WI38 (cell line): ENCODE results near the gene ACSBG1.

Experiments
- H3K4me3 ChIP-seq: 2 replicates; pipeline ENCODE4 v1.5.1; 2011; ENCODE audit warnings: low read depth, mild to moderate bottlenecking, control low read depth, low read length
- TF ChIP-seq, protein P1 (sequence below): IDR thresholded peaks from 2 replicates; pipeline ENCODE4 v1.5.1; 2012; ENCODE audit warnings: low read depth, mild to moderate bottlenecking, control low read depth, low read length

The ACSBG1 gene

GRCh38 chr15:78232951-78233350, 1.4 kb downstream of the ACSBG1 start:
- H3K4me3 ChIP-seq = no peak overlapping the region
- TF ChIP-seq, protein P1, sequence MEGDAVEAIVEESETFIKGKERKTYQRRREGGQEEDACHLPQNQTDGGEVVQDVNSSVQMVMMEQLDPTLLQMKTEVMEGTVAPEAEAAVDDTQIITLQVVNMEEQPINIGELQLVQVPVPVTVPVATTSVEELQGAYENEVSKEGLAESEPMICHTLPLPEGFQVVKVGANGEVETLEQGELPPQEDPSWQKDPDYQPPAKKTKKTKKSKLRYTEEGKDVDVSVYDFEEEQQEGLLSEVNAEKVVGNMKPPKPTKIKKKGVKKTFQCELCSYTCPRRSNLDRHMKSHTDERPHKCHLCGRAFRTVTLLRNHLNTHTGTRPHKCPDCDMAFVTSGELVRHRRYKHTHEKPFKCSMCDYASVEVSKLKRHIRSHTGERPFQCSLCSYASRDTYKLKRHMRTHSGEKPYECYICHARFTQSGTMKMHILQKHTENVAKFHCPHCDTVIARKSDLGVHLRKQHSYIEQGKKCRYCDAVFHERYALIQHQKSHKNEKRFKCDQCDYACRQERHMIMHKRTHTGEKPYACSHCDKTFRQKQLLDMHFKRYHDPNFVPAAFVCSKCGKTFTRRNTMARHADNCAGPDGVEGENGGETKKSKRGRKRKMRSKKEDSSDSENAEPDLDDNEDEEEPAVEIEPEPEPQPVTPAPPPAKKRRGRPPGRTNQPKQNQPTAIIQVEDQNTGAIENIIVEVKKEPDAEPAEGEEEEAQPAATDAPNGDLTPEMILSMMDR = no peak

- TF ChIP-seq, protein P1 = no peak
- H3K4me3 ChIP-seq = no peak overlapping the region
Observed at GRCh38 chr15:78229431-78230406, 4.6 kb downstream of the ACSBG1 start.

DNA sequence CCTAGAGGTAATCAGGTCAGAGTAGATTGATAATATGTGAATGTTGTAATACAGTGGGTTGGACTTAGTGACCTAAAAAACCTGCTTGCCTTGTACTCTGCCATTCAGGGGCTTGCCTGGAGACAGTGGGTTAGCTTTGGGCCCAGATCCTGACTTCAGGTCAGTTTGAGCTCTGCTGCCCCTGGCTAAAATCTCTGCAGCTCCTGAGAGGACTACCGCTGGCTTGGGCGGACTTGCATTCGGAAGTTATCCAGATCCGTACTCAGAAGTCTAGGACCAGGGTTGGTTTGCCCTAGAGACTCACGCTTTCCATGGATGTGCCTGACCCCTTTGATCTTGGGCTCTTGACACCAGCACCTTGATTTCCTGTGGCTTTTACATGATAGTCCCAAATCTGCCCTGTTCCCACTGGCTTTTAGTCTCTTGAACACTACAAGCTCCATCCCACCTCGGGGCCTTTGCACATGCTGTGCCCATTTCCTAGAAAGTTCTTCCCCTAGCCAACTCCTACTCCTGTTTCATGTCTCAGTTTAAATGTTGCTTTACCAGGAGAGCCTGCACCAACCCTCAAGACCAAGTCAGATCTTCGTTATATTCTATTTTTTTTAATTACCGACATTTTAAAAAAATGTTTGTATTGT, 5.9 kb downstream of the ACSBG1 start:
- TF ChIP-seq, protein P1 = no peak
- no peak overlapping the region for H3K4me3 ChIP-seq

DNA sequence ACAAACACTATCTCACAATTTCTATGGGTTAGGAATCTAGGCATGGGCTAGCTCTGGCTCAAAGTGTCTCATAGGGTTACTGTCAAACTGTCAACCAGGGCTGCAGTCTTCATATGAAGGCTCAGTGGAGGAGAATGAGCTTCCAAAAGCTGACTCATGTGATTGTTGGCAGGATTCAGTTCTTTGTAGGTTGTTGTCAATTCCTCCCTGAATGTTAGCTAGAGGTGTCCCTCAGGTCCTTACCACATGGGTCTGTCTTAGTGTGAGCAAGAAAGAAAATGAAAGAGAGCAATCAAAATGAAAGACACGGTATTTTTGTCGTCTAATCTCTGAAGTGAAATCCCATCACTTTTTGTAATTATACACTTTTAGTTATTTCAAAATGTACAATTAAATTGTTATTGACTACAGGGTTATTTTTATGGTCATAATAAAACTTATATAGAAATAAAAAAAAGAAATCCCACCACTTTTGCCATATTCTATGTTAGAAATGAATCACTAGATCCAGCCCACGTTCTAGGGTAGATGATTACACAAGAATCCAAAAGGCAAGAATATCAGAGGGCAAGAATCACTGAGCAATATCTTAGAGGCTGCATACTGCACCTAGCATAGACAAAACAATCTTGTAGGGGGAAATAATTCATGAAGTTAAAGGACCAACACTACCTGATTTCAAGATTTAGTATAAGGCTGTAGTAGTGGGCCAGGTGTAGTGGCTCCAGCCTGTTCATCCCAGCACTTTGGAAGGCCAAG, 8.4 kb downstream of the ACSBG1 start:
- TF ChIP-seq, protein P1 = no peak
- no peak overlapping the region for H3K4me3 ChIP-seq

GRCh38 chr15:78224023-78224411, 10.3 kb downstream of the ACSBG1 start:
- TF ChIP-seq, protein P1 = no peak
- H3K4me3 ChIP-seq = no peak overlapping the region

- H3K4me3 ChIP-seq = no peak overlapping the region
- TF ChIP-seq, protein P1 = no peak
Observed at GRCh38 chr15:78223396-78224022, 10.9 kb downstream of the ACSBG1 start.
